HG02885 (cell line): ENCODE results near the gene LARP4.
"Not testable (repeated sequence)": the region's sequence is repeated elsewhere in the genome, so short reads cannot be mapped to it uniquely, and the experiment has no call there.

Source experiments
- ATAC-seq: cut with Tn5 transposase; IDR thresholded peaks from one replicate; pipeline ENCODE4 v1.9.1; 2021; ENCODE audit warnings: mild to moderate bottlenecking; ENCODE audit not compliant: unreplicated experiment, poor library complexity

The LARP4 gene

GRCh38 chr12:50467439-50467838 lies 66.8 kb downstream of the LARP4 start:
- ATAC-seq: no peak

GRCh38 chr12:50477241-50477832 lies 76.7 kb downstream of the LARP4 start:
- ATAC-seq: no peak

GRCh38 chr12:50482571-50482970 lies 81.9 kb downstream of the LARP4 start:
- no peak for ATAC-seq

- ATAC-seq: no peak
These were observed 82.8 kb downstream of the LARP4 start for GRCh38 chr12:50483488-50483887.

- ATAC-seq: no peak
These were observed 88.1 kb downstream of the LARP4 start for GRCh38 chr12:50488801-50489200.

GRCh38 chr12:50498119-50498518 lies 97.4 kb downstream of the LARP4 start:
- not testable (repeated sequence) for ATAC-seq

GRCh38 chr12:50504798-50505674 lies 104.4 kb downstream of the LARP4 start, which contains the start of gene DIP2B:
Gene DIP2B (plus strand): TSS chr12:50504985. CDS start chr12:50505141, 156 bp downstream.
- ATAC-seq: peak; percentile 81

- ATAC-seq: no peak
These were observed 105.2 kb downstream of the LARP4 start for GRCh38 chr12:50505675-50506530.

GRCh38 chr12:50506753-50507473 lies 106.2 kb downstream of the LARP4 start:
- no peak for ATAC-seq

- no peak for ATAC-seq
These were observed 106.8 kb downstream of the LARP4 start for GRCh38 chr12:50507474-50507838.

- ATAC-seq: no peak
These were observed 107.2 kb downstream of the LARP4 start for GRCh38 chr12:50507930-50508329.

- no peak for ATAC-seq
These were observed 107.7 kb downstream of the LARP4 start for GRCh38 chr12:50508414-50508813.

- no peak for ATAC-seq
These were observed 108.4 kb downstream of the LARP4 start for GRCh38 chr12:50508970-50509663.

- ATAC-seq: no peak
These were observed 114.0 kb downstream of the LARP4 start for GRCh38 chr12:50514526-50515276.

- no peak for ATAC-seq
These were observed 114.9 kb downstream of the LARP4 start for GRCh38 chr12:50515587-50515986.

GRCh38 chr12:50517421-50518048 lies 116.8 kb downstream of the LARP4 start:
- peak; percentile 70 for ATAC-seq

GRCh38 chr12:50518090-50518489 lies 117.4 kb downstream of the LARP4 start:
- ATAC-seq: peak; percentile 17

- no peak for ATAC-seq
These were observed 118.7 kb downstream of the LARP4 start for GRCh38 chr12:50519353-50519752.
